HepG2 (cell line): ENCODE data around the gene INTS3. TPM values are rescaled to one million over a fixed set of nuclear protein-coding genes. Genes with fewer than 3 reads are reported as not detected.

Experiments used
- ATAC-seq: fragments of 200-7000 bp; cut with Tn5 transposase; 3 replicates; pipeline ENCODE4 v1.9.1; 2020; ENCODE audit warnings: mild to moderate bottlenecking, moderate library complexity
- BruUV-seq: library from RNA; stranded (reverse); fragments of 400-500 nt; replicated peaks from 2 replicates; lab custom pipeline; 2021; lab: Mats Ljungman, UMichigan
- CTCF ChIA-PET: fragments of 300-600 bp; formaldehyde crosslinking; extraction: SDS; loops from one replicate; lab custom pipeline; 2021; ENCODE audit warnings: low total read pairs, inconsistent platforms, low intra/inter-chr PET ratio; lab: Yijun Ruan, JAX
- POLR2A ChIA-PET: fragments of 350-600 bp; sonication (Branson Sonifier 250); formaldehyde crosslinking; loops from one replicate; lab custom pipeline; 2020; ENCODE audit warnings: antibody characterized with exemption, inconsistent platforms; lab: Yijun Ruan, JAX
- DNase-seq: peaks from one replicate; pipeline ENCODE4 v3.0.0-alpha.2; 2015; ENCODE audit warnings: low spot score
- FAIRE-seq: peaks from 3 replicates; lab custom pipeline; 2011; peaks lifted over from hg19 to GRCh38; lab: Jason Lieb, UNC
- H2AFZ ChIP-seq: one replicate; pipeline ENCODE4 v1.6.1; 2011; ENCODE audit warnings: low read length, inconsistent platforms
- H3K27ac ChIP-seq: fragments of 300-600 bp; 3 replicates; pipeline ENCODE4 v1.8.0; 2011; ENCODE audit warnings: mixed run types, mild to moderate bottlenecking, mixed read lengths, low read length, inconsistent platforms; ENCODE audit not compliant: insufficient read depth; ENCODE audit errors: extremely low read length
- H3K27me3 ChIP-seq, 2 experiments: fragments of 200-600 bp in 1 of 2; 2 replicates in 1 of 2; 3 replicates in 1 of 2; pipeline versions ENCODE4 v1.6.0 to v1.8.0; 2011; ENCODE audit warnings: low read length in 2 of 2, mild to moderate bottlenecking in 2 of 2, moderate library complexity in 2 of 2, inconsistent platforms in 1 of 2; ENCODE audit not compliant: insufficient read depth in 2 of 2, control insufficient read depth in 1 of 2
- H3K36me3 ChIP-seq, 2 experiments: fragments of 200-600 bp in 1 of 2; replicated peaks in 1 of 2; 2 replicates in 1 of 2; 3 replicates in 1 of 2; pipeline versions ENCODE4 v1.5.1 to v1.8.0; 2011; ENCODE audit warnings: low read length in 2 of 2, inconsistent platforms in 1 of 2; ENCODE audit not compliant: insufficient read depth in 2 of 2, control insufficient read depth in 1 of 2
- H3K4me1 ChIP-seq: 2 replicates; pipeline ENCODE4 v1.5.1; 2012; ENCODE audit warnings: low read length, inconsistent platforms; ENCODE audit not compliant: insufficient read depth
- H3K4me2 ChIP-seq: 2 replicates; pipeline ENCODE4 v1.6.0; 2011; ENCODE audit warnings: low read depth, low read length, inconsistent platforms
- H3K4me3 ChIP-seq, 3 experiments: fragments of 200-600 bp in 1 of 3; sonication (generic), shearing (Covaris generic) in 1 of 3; replicated peaks in 1 of 3; 2 replicates each; pipeline ENCODE4 v1.5.1; 2011 to 2016; ENCODE audit warnings: low read length in 3 of 3, inconsistent platforms in 2 of 3, low read depth in 2 of 3, mild to moderate bottlenecking in 2 of 3, control low read depth in 1 of 3, mixed read lengths in 1 of 3; ENCODE audit not compliant: insufficient read depth in 1 of 3
- H3K79me2 ChIP-seq: one replicate; pipeline ENCODE4 v1.6.1; 2011; ENCODE audit warnings: low read length, inconsistent platforms; ENCODE audit not compliant: insufficient read depth
- H3K9ac ChIP-seq: 2 replicates; pipeline ENCODE4 v1.6.0; 2011; ENCODE audit warnings: mild to moderate bottlenecking, low read depth, low read length, inconsistent platforms; ENCODE audit not compliant: insufficient read depth
- H3K9me3 ChIP-seq: 2 replicates; pipeline ENCODE4 v1.5.1; 2012; ENCODE audit warnings: mild to moderate bottlenecking, low read length
- H4K20me1 ChIP-seq: 2 replicates; pipeline ENCODE4 v1.6.0; 2011; ENCODE audit warnings: inconsistent platforms, mild to moderate bottlenecking, low read length, moderate library complexity; ENCODE audit not compliant: insufficient read depth
- AGO1 ChIP-seq: fragments of 200-400 bp; formaldehyde crosslinking; IDR thresholded peaks from 2 replicates; pipeline ENCODE4 v1.6.1; 2017; ENCODE audit warnings: mild to moderate bottlenecking, low read depth, low read length, moderate library complexity; ENCODE audit not compliant: poor library complexity, severe bottlenecking
- CHCHD3 ChIP-seq: sonication (generic); formaldehyde crosslinking; IDR thresholded peaks from 2 replicates; pipeline ENCODE4 v1.8.0; 2022; ENCODE audit warnings: mild to moderate bottlenecking, missing genetic modification reagents, moderate library complexity
- DNMT1 ChIP-seq: sonication (generic); formaldehyde crosslinking; IDR thresholded peaks from 2 replicates; pipeline ENCODE4 v1.5.1; 2020; ENCODE audit warnings: mild to moderate bottlenecking, missing genetic modification reagents
- EP300 ChIP-seq, 3 experiments: sonication (generic) in 1 of 3; formaldehyde crosslinking in 1 of 3; IDR thresholded peaks; 2 replicates each; pipeline versions ENCODE4 v1.5.1 to v1.6.1; 2011 to 2020; ENCODE audit warnings: low read depth in 2 of 3, low read length in 2 of 3, borderline replicate concordance in 1 of 3, improper control_type of control experiment in 1 of 3, mild to moderate bottlenecking in 1 of 3, missing genetic modification reagents in 1 of 3, moderate library complexity in 1 of 3
- MED13 ChIP-seq: sonication (generic); formaldehyde crosslinking; IDR thresholded peaks from 2 replicates; pipeline ENCODE4 v1.5.0; 2020; ENCODE audit warnings: missing genetic modification reagents
- THAP11 ChIP-seq: IDR thresholded peaks from 2 replicates; pipeline ENCODE4 v1.6.1; 2016; ENCODE audit warnings: missing biosample characterization, missing genetic modification reagents
- ZBTB38 ChIP-seq: sonication (generic); formaldehyde crosslinking; IDR thresholded peaks from 2 replicates; pipeline ENCODE4 v1.5.1; 2020; ENCODE audit warnings: mild to moderate bottlenecking, missing genetic modification reagents
- ZNF260 ChIP-seq: sonication (generic); formaldehyde crosslinking; IDR thresholded peaks from 2 replicates; pipeline ENCODE4 v1.4.0; 2020; ENCODE audit warnings: missing genetic modification reagents, low read depth, mild to moderate bottlenecking, borderline replicate concordance
- ZNF282 ChIP-seq: fragments of 450-650 bp; IDR thresholded peaks from 2 replicates; pipeline ENCODE4 v1.6.1; 2018; ENCODE audit not compliant: partially characterized antibody
- ZNF350 ChIP-seq: sonication (generic); formaldehyde crosslinking; IDR thresholded peaks from 2 replicates; pipeline ENCODE4 v1.4.0; 2020; ENCODE audit warnings: mild to moderate bottlenecking, low read depth, missing genetic modification reagents, borderline replicate concordance
- ZNF672 ChIP-seq: sonication (generic); formaldehyde crosslinking; IDR thresholded peaks from 2 replicates; pipeline ENCODE4 v1.8.1; 2022; ENCODE audit warnings: missing genetic modification reagents
- WGBS: methylation state at CpG from one replicate; pipeline ENCODE4 v1.1.6; 2017; ENCODE audit warnings: low lambda C conversion rate; 5-methylcytosine and 5-hydroxymethylcytosine counted together
- in situ Hi-C: cut with HindIII; loops from 2 replicates; pipeline ENCODE4 v1.10.0; 2017; ENCODE audit warnings: low pct_unique_long_range_greater_than_20kb; ENCODE audit not compliant: extremely low pct_ligation_motif_present
- intact Hi-C: fragments of 100-400 bp; cut with micrococcal nuclease; formaldehyde crosslinking; loops from one replicate; pipeline ENCODE4 v1.10.0; 2022; ENCODE audit not compliant: unreplicated experiment
- polyA plus RNA-seq, 8 experiments: library from polyadenylated mRNA; depleted of rRNA in 3 of 8; stranded (reverse) in 7 of 8; unstranded in 1 of 8; fragments of >200 nt; fragmentation: Illumina TruSeq in 4 of 8; extraction: Trizol in 4 of 8; gene quantifications; 2 replicates each; pipeline versions ENCODE4 v1.2.1 to v1.2.3, GENCODE V29; 2011 to 2016; ENCODE audit warnings: low read depth in 4 of 8, missing spikeins in 1 of 8, mixed read lengths in 1 of 8; ENCODE audit not compliant: insufficient read depth in 1 of 8
- total RNA-seq, 5 experiments: library from RNA; depleted of rRNA; stranded (reverse); fragments of >200 nt; fragmentation: Illumina TruSeq; extraction: Trizol; gene quantifications; 2 replicates each; pipeline ENCODE4 v1.2.3, GENCODE V29; 2016; ENCODE audit warnings: low read depth in 1 of 5
- TF ChIP-seq, protein P1 (sequence below): sonication (generic); formaldehyde crosslinking; IDR thresholded peaks from 2 replicates; pipeline ENCODE4 v1.5.0; 2020; ENCODE audit warnings: mild to moderate bottlenecking, missing genetic modification reagents
- TF ChIP-seq, protein P2 (sequence below): sonication (generic); formaldehyde crosslinking; IDR thresholded peaks from 2 replicates; pipeline ENCODE4 v1.9.0; 2021; ENCODE audit warnings: missing genetic modification reagents, borderline replicate concordance

Gene INTS3
- total and polyA plus RNA-seq, 2 of the 13 experiments (the other 11 are each of a cell fraction or from before 2014, with no cell fraction given): 17.2 to 27.2 TPM

DNA sequence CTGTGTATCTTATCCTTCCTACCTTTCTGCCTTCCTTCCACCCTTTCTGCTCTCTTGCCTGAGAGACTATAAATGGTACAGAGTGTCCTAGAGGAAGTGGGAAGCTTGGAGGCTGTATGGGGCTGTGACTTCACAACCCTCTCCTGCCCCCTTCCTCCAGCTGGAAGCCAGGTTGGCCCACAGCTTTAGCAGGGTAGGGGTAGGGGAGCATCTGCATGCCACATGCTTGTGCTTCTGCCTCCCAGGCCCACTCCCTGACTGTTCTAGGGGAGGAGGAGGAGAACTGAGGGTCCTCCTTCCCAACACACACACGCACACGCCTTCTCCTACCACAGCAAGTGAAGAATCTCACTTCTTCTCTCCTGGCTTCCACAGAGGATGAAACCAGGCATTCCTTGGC, 43.4 kb downstream of the INTS3 start:
- in situ Hi-C loops (loop anchor here (5.0 to 10.0 kb wide), 2 partner anchors 94 to 256 kb away; partner anchors contain the start of gene NPR1), intact Hi-C loops (no loop called here)
- no peaks in the 10 kb centered on the region for H4K20me1 ChIP-seq
- 80% methylated on average over 2 of the region's 2 CpGs for WGBS
- H3K27me3 ChIP-seq: no peaks in the 10 kb centered on the region
- no peak overlapping the region for H2AFZ ChIP-seq
- no peak overlapping the region for H3K9ac ChIP-seq
- no peak overlapping the region for H3K4me3 ChIP-seq
- no peak overlapping the region for H3K4me2 ChIP-seq
- DNase-seq: no peak
- no peaks in the 10 kb centered on the region for H3K79me2 ChIP-seq
- H3K9me3 ChIP-seq: no peaks in the 10 kb centered on the region
- BruUV-seq: no TSS peak
- peaks cover 6 to 29% of the 10 kb centered on the region in 2 experiments; a peak in 4 of 5 replicates for H3K36me3 ChIP-seq
- peaks cover 52% of the 10 kb centered on the region for H3K4me1 ChIP-seq
- no peak for FAIRE-seq
- no peak for ATAC-seq
- CTCF ChIA-PET: interaction anchor here (1.8 kb wide), 1 partner anchor 94 kb away, joined by 11 read pairs; the partner anchor contains the start of gene NPR1
- POLR2A ChIA-PET: interaction anchor here (3.8 kb wide), 1 partner anchor 42 kb away, joined by 27 read pairs; the partner anchor contains the start of gene INTS3
- no peak for TF ChIP-seq ZNF672 (CRISPR knock-in tag)
- TF ChIP-seq, protein P1, sequence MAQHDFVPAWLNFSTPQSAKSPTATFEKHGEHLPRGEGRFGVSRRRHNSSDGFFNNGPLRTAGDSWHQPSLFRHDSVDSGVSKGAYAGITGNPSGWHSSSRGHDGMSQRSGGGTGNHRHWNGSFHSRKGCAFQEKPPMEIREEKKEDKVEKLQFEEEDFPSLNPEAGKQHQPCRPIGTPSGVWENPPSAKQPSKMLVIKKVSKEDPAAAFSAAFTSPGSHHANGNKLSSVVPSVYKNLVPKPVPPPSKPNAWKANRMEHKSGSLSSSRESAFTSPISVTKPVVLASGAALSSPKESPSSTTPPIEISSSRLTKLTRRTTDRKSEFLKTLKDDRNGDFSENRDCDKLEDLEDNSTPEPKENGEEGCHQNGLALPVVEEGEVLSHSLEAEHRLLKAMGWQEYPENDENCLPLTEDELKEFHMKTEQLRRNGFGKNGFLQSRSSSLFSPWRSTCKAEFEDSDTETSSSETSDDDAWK: no peak
- no peak for TF ChIP-seq CHCHD3
- no peak for TF ChIP-seq EP300 (IDR thresholded peaks at IDR 0.05; ENCODE audit: low read depth in 2 of 2, low read length in 2 of 2)
- TF ChIP-seq EP300 (CRISPR knock-in tag; IDR thresholded peaks at IDR 0.05; ENCODE audit: borderline replicate concordance): no peak
- TF ChIP-seq AGO1: no peak
- no peak for TF ChIP-seq ZNF260 (CRISPR knock-in tag)
- TF ChIP-seq ZBTB38 (CRISPR knock-in tag): no peak
- TF ChIP-seq MED13 (CRISPR knock-in tag): no peak
- TF ChIP-seq, protein P2, sequence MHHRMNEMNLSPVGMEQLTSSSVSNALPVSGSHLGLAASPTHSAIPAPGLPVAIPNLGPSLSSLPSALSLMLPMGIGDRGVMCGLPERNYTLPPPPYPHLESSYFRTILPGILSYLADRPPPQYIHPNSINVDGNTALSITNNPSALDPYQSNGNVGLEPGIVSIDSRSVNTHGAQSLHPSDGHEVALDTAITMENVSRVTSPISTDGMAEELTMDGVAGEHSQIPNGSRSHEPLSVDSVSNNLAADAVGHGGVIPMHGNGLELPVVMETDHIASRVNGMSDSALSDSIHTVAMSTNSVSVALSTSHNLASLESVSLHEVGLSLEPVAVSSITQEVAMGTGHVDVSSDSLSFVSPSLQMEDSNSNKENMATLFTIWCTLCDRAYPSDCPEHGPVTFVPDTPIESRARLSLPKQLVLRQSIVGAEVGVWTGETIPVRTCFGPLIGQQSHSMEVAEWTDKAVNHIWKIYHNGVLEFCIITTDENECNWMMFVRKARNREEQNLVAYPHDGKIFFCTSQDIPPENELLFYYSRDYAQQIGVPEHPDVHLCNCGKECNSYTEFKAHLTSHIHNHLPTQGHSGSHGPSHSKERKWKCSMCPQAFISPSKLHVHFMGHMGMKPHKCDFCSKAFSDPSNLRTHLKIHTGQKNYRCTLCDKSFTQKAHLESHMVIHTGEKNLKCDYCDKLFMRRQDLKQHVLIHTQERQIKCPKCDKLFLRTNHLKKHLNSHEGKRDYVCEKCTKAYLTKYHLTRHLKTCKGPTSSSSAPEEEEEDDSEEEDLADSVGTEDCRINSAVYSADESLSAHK (CRISPR knock-in tag): no peak
- no peak for TF ChIP-seq THAP11 (CRISPR knock-in tag)
- TF ChIP-seq DNMT1 (CRISPR knock-in tag): no peak
- no peak for TF ChIP-seq ZNF282
- no peak for TF ChIP-seq ZNF350 (CRISPR knock-in tag)
- TF ChIP-seq, all 625 proteins: peak for 0
- H3K27ac ChIP-seq: no peak overlapping the region
